ENCODE data around the gene PHLPP1. TPM values are rescaled to one million over a fixed set of nuclear protein-coding genes. Genes with fewer than 3 reads are reported as not detected.

Gene PHLPP1
- total RNA-seq, 1 experiment from 2014 or later, result 14.1 TPM

- no peaks in the 10 kb centered on the region for H4K20me1 ChIP-seq (ENCODE audit: low read length)
- no peak for DNase-seq
- CTCF ChIA-PET, result no interaction called here
- H3K9me3 ChIP-seq (ENCODE audit: low read length), result 0 out of 2 replicates have a peak, but pooled peaks cover 5% of the 10 kb centered on the region
- H3K9me2 ChIP-seq (replicated peaks; ENCODE audit: low read length), result no peaks in the 10 kb centered on the region
- BruUV-seq (replicated peaks), result no TSS peak
- no peaks in the 10 kb centered on the region for H3F3A ChIP-seq (ENCODE audit: low read length, unreplicated experiment)
- no peak overlapping the region for H3K9ac ChIP-seq (ENCODE audit: low read length)
- H2AFZ ChIP-seq (ENCODE audit: low read length), result no peak overlapping the region
- H3K4me3 ChIP-seq (ENCODE audit: low read length), result no peak overlapping the region
- no peak for ATAC-seq
- POLR2A ChIA-PET (ENCODE audit: unreplicated experiment), result no interaction called here
- no peak overlapping the region for H3K4me2 ChIP-seq (ENCODE audit: low read length)
- intact Hi-C loops (cut with micrococcal nuclease), result no loop called here
- H3K4me1 ChIP-seq (ENCODE audit: insufficient read depth, low read length), result no peaks in the 10 kb centered on the region
- peaks cover 12% of the 10 kb centered on the region for H3K36me3 ChIP-seq (ENCODE audit: low read depth, low read length)
- H3K27me3 ChIP-seq (ENCODE audit: low read length), result no peaks in the 10 kb centered on the region
- TF ChIP-seq EZH2 (IDR thresholded peaks at IDR 0.05; ENCODE audit: low read length, unreplicated experiment) (no peak), CTCF (conservative IDR thresholded peaks at IDR 0.05; ENCODE audit: low read depth, low read length) (no peak), EZH2phosphoT487 (IDR thresholded peaks at IDR 0.05; ENCODE audit: borderline replicate concordance, low read length) (no peak)
- H3K27ac ChIP-seq (ENCODE audit: low read length), result no peak overlapping the region
- peaks cover 95% of the 10 kb centered on the region for H3K79me2 ChIP-seq (ENCODE audit: low read length)
These were observed 18.9 kb downstream of the PHLPP1 start for GRCh38 chr18:62734290-62734689.

- 0 out of 2 replicates have a peak, but pooled peaks cover 5% of the 10 kb centered on the region for H3K9me3 ChIP-seq (ENCODE audit: low read length)
- BruUV-seq (replicated peaks), result no TSS peak
- ChIA-PET POLR2A (ENCODE audit: unreplicated experiment) (no interaction called here), CTCF (no interaction called here)
- H3K9me2 ChIP-seq (replicated peaks; ENCODE audit: low read length), result no peaks in the 10 kb centered on the region
- H3K4me2 ChIP-seq (ENCODE audit: low read length), result no peak overlapping the region
- TF ChIP-seq EZH2phosphoT487 (IDR thresholded peaks at IDR 0.05; ENCODE audit: borderline replicate concordance, low read length) (no peak), EZH2 (IDR thresholded peaks at IDR 0.05; ENCODE audit: low read length, unreplicated experiment) (no peak), CTCF (conservative IDR thresholded peaks at IDR 0.05; ENCODE audit: low read depth, low read length) (no peak)
- H3K27me3 ChIP-seq (ENCODE audit: low read length), result no peaks in the 10 kb centered on the region
- no peak for DNase-seq
- no peaks in the 10 kb centered on the region for H3K4me1 ChIP-seq (ENCODE audit: insufficient read depth, low read length)
- no peak for ATAC-seq
- H3K4me3 ChIP-seq (ENCODE audit: low read length), result no peak overlapping the region
- H2AFZ ChIP-seq (ENCODE audit: low read length), result no peak overlapping the region
- no peak overlapping the region for H3K9ac ChIP-seq (ENCODE audit: low read length)
- peaks cover 93% of the 10 kb centered on the region for H3K79me2 ChIP-seq (ENCODE audit: low read length)
- peaks cover 12% of the 10 kb centered on the region for H3K36me3 ChIP-seq (ENCODE audit: low read depth, low read length)
- no peaks in the 10 kb centered on the region for H3F3A ChIP-seq (ENCODE audit: low read length, unreplicated experiment)
- H4K20me1 ChIP-seq (ENCODE audit: low read length), result no peaks in the 10 kb centered on the region
- intact Hi-C loops (cut with micrococcal nuclease), result no loop called here
- H3K27ac ChIP-seq (ENCODE audit: low read length), result no peak overlapping the region
These were observed 20.0 kb downstream of the PHLPP1 start for GRCh38 chr18:62735387-62735786.

GRCh38 chr18:62736077-62736855 lies 20.9 kb downstream of the PHLPP1 start:
- H3K9me3 ChIP-seq (ENCODE audit: low read length), result 0 out of 2 replicates have a peak, but pooled peaks cover 5% of the 10 kb centered on the region
- no peaks in the 10 kb centered on the region for H3F3A ChIP-seq (ENCODE audit: low read length, unreplicated experiment)
- POLR2A ChIA-PET (ENCODE audit: unreplicated experiment), result no interaction called here
- H3K9me2 ChIP-seq (replicated peaks; ENCODE audit: low read length), result no peaks in the 10 kb centered on the region
- TF ChIP-seq EZH2phosphoT487 (IDR thresholded peaks at IDR 0.05; ENCODE audit: borderline replicate concordance, low read length), result no peak
- no peak for TF ChIP-seq EZH2 (IDR thresholded peaks at IDR 0.05; ENCODE audit: low read length, unreplicated experiment)
- TF ChIP-seq CTCF (conservative IDR thresholded peaks at IDR 0.05; ENCODE audit: low read depth, low read length), result no peak
- DNase-seq (no peak), ATAC-seq (no peak)
- no peak overlapping the region for H2AFZ ChIP-seq (ENCODE audit: low read length)
- peaks cover 12% of the 10 kb centered on the region for H3K36me3 ChIP-seq (ENCODE audit: low read depth, low read length)
- intact Hi-C loops (cut with micrococcal nuclease), result no loop called here
- H3K4me3 ChIP-seq (ENCODE audit: low read length), result no peak overlapping the region
- H3K4me1 ChIP-seq (ENCODE audit: insufficient read depth, low read length), result peaks cover 6% of the 10 kb centered on the region; the same call in 1 of the 2 replicates
- CTCF ChIA-PET, result no interaction called here
- no peak overlapping the region for H3K4me2 ChIP-seq (ENCODE audit: low read length)
- no peaks in the 10 kb centered on the region for H3K27me3 ChIP-seq (ENCODE audit: low read length)
- H3K9ac ChIP-seq (ENCODE audit: low read length), result no peak overlapping the region
- no peaks in the 10 kb centered on the region for H4K20me1 ChIP-seq (ENCODE audit: low read length)
- peaks cover 88% of the 10 kb centered on the region for H3K79me2 ChIP-seq (ENCODE audit: low read length)
- no peak overlapping the region for H3K27ac ChIP-seq (ENCODE audit: low read length)
- BruUV-seq (replicated peaks), result no TSS peak

Measured in PC-3 (cell line).